GM12864 (cell line): Measurements from ENCODE around the gene CCR5AS.

Experiments used
- DNase-seq: peaks from one replicate; pipeline ENCODE4 v3.0.0-alpha.2; 2011; ENCODE audit warnings: low read depth
- H3K4me3 ChIP-seq: 2 replicates; pipeline ENCODE4 v1.5.1; 2011; ENCODE audit warnings: mild to moderate bottlenecking, low read depth, low read length, control low read depth
- CTCF ChIP-seq: IDR thresholded peaks from 2 replicates; pipeline ENCODE4 v1.5.1; 2011; ENCODE audit warnings: low read depth, mild to moderate bottlenecking, moderate library complexity, low read length, control low read depth, inconsistent platforms; ENCODE audit errors: missing control alignments

CCR5AS gene

GRCh38 chr3:46400846-46401245 is 6.0 kb downstream of the CCR5AS start:
- no peak for TF ChIP-seq CTCF
- no peak for DNase-seq
- H3K4me3 ChIP-seq = no peak overlapping the region

- H3K4me3 ChIP-seq = no peak overlapping the region
- no peak for DNase-seq
- TF ChIP-seq CTCF = no peak
Observed at GRCh38 chr3:46400000-46400734, 6.7 kb downstream of the CCR5AS start.

GRCh38 chr3:46399557-46399956 is 7.3 kb downstream of the CCR5AS start:
- H3K4me3 ChIP-seq = no peak overlapping the region
- DNase-seq = no peak
- no peak for TF ChIP-seq CTCF

GRCh38 chr3:46399098-46399497 is 7.8 kb downstream of the CCR5AS start:
- no peak for TF ChIP-seq CTCF

GRCh38 chr3:46398186-46398955 is 8.5 kb downstream of the CCR5AS start:
- no peak for DNase-seq
- no peak for TF ChIP-seq CTCF
- no peak overlapping the region for H3K4me3 ChIP-seq

More at GRCh38 chr3:46399098-46399497, 7.8 kb downstream of the CCR5AS start:
- no peak overlapping the region for H3K4me3 ChIP-seq
- DNase-seq = no peak

GRCh38 chr3:46397111-46397510 is 9.8 kb downstream of the CCR5AS start:
- no peak for DNase-seq
- no peak overlapping the region for H3K4me3 ChIP-seq
- no peak for TF ChIP-seq CTCF
